ENCODE measurements around the gene NFS1.
"Not testable (repeated sequence)": the region's sequence is repeated elsewhere in the genome, so short reads cannot be mapped to it uniquely, and the experiment has no call there.

NFS1 gene

GRCh38 chr20:35699957-35700624 lies 939 bp upstream of the NFS1 start:
- peak overlapping the region; percentile 97 for H3K9ac ChIP-seq (ENCODE audit: low read length)
- H3K4me1 ChIP-seq (ENCODE audit: control insufficient read depth, insufficient read depth, low read length): peaks cover 11% of the 10 kb centered on the region
- peak overlapping the region; percentile 90 for H3K27ac ChIP-seq (ENCODE audit: low read depth, low read length)
- H3K36me3 ChIP-seq (ENCODE audit: control insufficient read depth, insufficient read depth, low read length): peaks cover 11% of the 10 kb centered on the region
- H3K4me3 ChIP-seq (ENCODE audit: low read length): peak overlapping the region; percentile 91
- H3K27me3 ChIP-seq (ENCODE audit: control insufficient read depth, insufficient read depth, low read length): no peaks in the 10 kb centered on the region

GRCh38 chr20:35698298-35699126 lies 640 bp downstream of the NFS1 start:
- peak overlapping the region; percentile 90 for H3K27ac ChIP-seq (ENCODE audit: low read depth, low read length)
- peak overlapping the region; percentile 91 for H3K4me3 ChIP-seq (ENCODE audit: low read length)
- peak overlapping the region; percentile 64 for H3K9ac ChIP-seq (ENCODE audit: low read length)
- peaks cover 6% of the 10 kb centered on the region for H3K36me3 ChIP-seq (ENCODE audit: control insufficient read depth, insufficient read depth, low read length)
- no peaks in the 10 kb centered on the region for H3K27me3 ChIP-seq (ENCODE audit: control insufficient read depth, insufficient read depth, low read length)
- peaks cover 11% of the 10 kb centered on the region for H3K4me1 ChIP-seq (ENCODE audit: control insufficient read depth, insufficient read depth, low read length)

GRCh38 chr20:35697696-35698297 lies 1.4 kb downstream of the NFS1 start:
- Histone ChIP-seq H3K4me1 (ENCODE audit: control insufficient read depth, insufficient read depth, low read length) (peaks cover 11% of the 10 kb centered on the region), H3K27ac (ENCODE audit: low read depth, low read length) (no peak overlapping the region), H3K9ac (ENCODE audit: low read length) (no peak overlapping the region), H3K36me3 (ENCODE audit: control insufficient read depth, insufficient read depth, low read length) (peaks cover 6% of the 10 kb centered on the region), H3K27me3 (ENCODE audit: control insufficient read depth, insufficient read depth, low read length) (no peaks in the 10 kb centered on the region), H3K4me3 (ENCODE audit: low read length) (peak overlapping the region; percentile 91)

GRCh38 chr20:35695978-35696377 lies 3.2 kb downstream of the NFS1 start:
- Histone ChIP-seq H3K4me1 (ENCODE audit: control insufficient read depth, insufficient read depth, low read length) (peaks cover 11% of the 10 kb centered on the region), H3K36me3 (ENCODE audit: control insufficient read depth, insufficient read depth, low read length) (no peaks in the 10 kb centered on the region), H3K4me3 (ENCODE audit: low read length) (no peak overlapping the region), H3K9ac (ENCODE audit: low read length) (no peak overlapping the region), H3K27me3 (ENCODE audit: control insufficient read depth, insufficient read depth, low read length) (no peaks in the 10 kb centered on the region), H3K27ac (ENCODE audit: low read depth, low read length) (no peak overlapping the region)

DNA sequence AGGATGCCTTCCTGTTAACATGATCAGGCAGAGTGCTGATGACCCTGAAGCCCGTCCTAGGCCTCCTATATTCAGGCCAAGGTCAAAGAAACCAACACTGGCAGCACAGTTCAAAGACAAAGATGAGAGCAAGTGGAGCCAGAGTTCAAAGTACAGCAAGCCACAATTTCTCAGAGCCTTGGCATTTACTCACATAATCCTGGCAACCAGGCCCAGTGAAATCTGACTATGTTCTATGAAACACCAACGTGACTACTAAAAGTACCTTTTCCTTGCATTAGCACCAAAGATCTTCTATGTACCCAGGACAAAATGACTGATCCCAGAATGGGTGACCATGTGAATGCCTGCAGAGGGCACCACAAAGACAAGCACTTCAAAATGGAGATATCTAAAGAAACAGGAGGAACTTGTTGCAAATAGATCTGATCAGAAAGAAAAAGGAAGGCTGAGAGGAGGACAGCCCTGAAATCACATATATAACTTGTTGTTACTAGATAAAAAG lies 3.9 kb downstream of the NFS1 start:
- peaks cover 2% of the 10 kb centered on the region for H3K36me3 ChIP-seq (ENCODE audit: control insufficient read depth, insufficient read depth, low read length)
- no peaks in the 10 kb centered on the region for H3K27me3 ChIP-seq (ENCODE audit: control insufficient read depth, insufficient read depth, low read length)
- H3K27ac ChIP-seq (ENCODE audit: low read depth, low read length): no peak overlapping the region
- H3K4me1 ChIP-seq (ENCODE audit: control insufficient read depth, insufficient read depth, low read length): peaks cover 10% of the 10 kb centered on the region
- no peak overlapping the region for H3K9ac ChIP-seq (ENCODE audit: low read length)
- H3K4me3 ChIP-seq (ENCODE audit: low read length): no peak overlapping the region

GRCh38 chr20:35690265-35690664 lies 8.9 kb downstream of the NFS1 start:
- no peak overlapping the region for H3K4me3 ChIP-seq (ENCODE audit: low read length)
- H3K36me3 ChIP-seq (ENCODE audit: control insufficient read depth, insufficient read depth, low read length): peaks cover 15% of the 10 kb centered on the region
- no peaks in the 10 kb centered on the region for H3K4me1 ChIP-seq (ENCODE audit: control insufficient read depth, insufficient read depth, low read length)
- H3K27me3 ChIP-seq (ENCODE audit: control insufficient read depth, insufficient read depth, low read length): no peaks in the 10 kb centered on the region
- H3K9ac ChIP-seq (ENCODE audit: low read length): no peak overlapping the region
- no peak overlapping the region for H3K27ac ChIP-seq (ENCODE audit: low read depth, low read length)

GRCh38 chr20:35686872-35687271 lies 12.3 kb downstream of the NFS1 start:
- peaks cover 15% of the 10 kb centered on the region for H3K36me3 ChIP-seq (ENCODE audit: control insufficient read depth, insufficient read depth, low read length)
- not testable (repeated sequence) for H3K27ac ChIP-seq (ENCODE audit: low read depth, low read length); H3K9ac ChIP-seq (ENCODE audit: low read length); H3K4me1 ChIP-seq (ENCODE audit: control insufficient read depth, insufficient read depth, low read length); H3K27me3 ChIP-seq (ENCODE audit: control insufficient read depth, insufficient read depth, low read length); H3K4me3 ChIP-seq (ENCODE audit: low read length)

- not testable (repeated sequence) for H3K27me3 ChIP-seq (ENCODE audit: control insufficient read depth, insufficient read depth, low read length); H3K27ac ChIP-seq (ENCODE audit: low read depth, low read length); H3K9ac ChIP-seq (ENCODE audit: low read length); H3K4me1 ChIP-seq (ENCODE audit: control insufficient read depth, insufficient read depth, low read length); H3K4me3 ChIP-seq (ENCODE audit: low read length)
- H3K36me3 ChIP-seq (ENCODE audit: control insufficient read depth, insufficient read depth, low read length): peaks cover 14% of the 10 kb centered on the region
These were observed 13.8 kb downstream of the NFS1 start for GRCh38 chr20:35685368-35685767.

DNA sequence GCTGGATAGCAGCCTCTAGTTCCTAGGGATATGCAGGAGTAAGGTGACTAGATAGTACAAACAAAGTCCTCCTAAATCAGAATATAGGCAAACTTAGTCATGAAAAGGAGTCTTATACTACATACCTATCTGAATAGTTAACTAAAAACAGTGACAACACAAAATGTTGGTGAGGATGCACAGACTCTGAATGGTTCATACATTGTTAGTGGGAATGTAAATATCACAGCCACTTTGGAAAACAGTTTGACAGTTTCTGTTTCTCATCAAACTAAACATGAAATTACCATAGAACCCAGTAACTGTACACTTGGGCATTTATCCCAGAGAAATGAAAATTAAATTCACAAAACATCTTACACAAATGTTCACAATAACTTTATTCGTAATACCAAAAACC lies 17.2 kb downstream of the NFS1 start:
- Histone ChIP-seq H3K27ac (ENCODE audit: low read depth, low read length) (peak overlapping the region; percentile 27), H3K36me3 (ENCODE audit: control insufficient read depth, insufficient read depth, low read length) (no peaks in the 10 kb centered on the region), H3K9ac (ENCODE audit: low read length) (no peak overlapping the region), H3K4me3 (ENCODE audit: low read length) (no peak overlapping the region), H3K4me1 (ENCODE audit: control insufficient read depth, insufficient read depth, low read length) (no peaks in the 10 kb centered on the region), H3K27me3 (ENCODE audit: control insufficient read depth, insufficient read depth, low read length) (no peaks in the 10 kb centered on the region)

DNA sequence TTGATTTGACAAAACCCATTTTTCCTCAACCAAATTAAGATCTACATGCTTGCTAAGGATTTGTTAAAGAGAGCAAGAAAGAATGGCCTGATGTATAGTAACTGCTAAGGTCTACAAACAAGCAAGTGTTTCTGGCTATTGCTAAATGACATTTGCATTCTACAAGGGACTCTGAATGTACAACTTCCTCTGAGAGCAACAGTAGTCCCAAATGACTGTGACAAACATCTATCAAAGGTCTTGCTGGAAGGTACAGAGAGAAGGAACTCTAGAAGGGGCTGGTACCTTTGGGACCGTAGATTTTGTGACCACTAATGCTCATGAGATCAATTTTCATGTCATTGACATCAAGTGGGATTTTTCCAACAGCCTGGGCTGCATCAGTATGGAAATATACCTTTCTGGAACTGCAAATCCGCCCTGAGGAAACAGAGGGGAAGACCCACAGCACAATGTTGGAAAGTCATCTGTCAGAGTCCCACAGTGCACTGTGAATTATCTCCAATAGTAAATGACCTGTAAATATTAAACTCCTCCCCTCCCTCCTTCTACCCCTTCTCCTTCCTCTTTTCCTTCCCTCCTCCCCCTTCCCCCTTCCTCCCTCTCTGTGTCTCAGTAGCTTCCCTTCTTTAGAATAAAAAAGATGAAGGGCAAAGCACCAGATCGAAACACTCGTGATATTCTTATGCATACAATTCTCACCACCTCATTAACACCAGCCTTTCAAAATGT lies 18.5 kb downstream of the NFS1 start:
- no peaks in the 10 kb centered on the region for H3K27me3 ChIP-seq (ENCODE audit: control insufficient read depth, insufficient read depth, low read length)
- no peaks in the 10 kb centered on the region for H3K4me1 ChIP-seq (ENCODE audit: control insufficient read depth, insufficient read depth, low read length)
- no peak overlapping the region for H3K4me3 ChIP-seq (ENCODE audit: low read length)
- H3K9ac ChIP-seq (ENCODE audit: low read length): no peak overlapping the region
- H3K27ac ChIP-seq (ENCODE audit: low read depth, low read length): no peak overlapping the region
- no peaks in the 10 kb centered on the region for H3K36me3 ChIP-seq (ENCODE audit: control insufficient read depth, insufficient read depth, low read length)

DNA sequence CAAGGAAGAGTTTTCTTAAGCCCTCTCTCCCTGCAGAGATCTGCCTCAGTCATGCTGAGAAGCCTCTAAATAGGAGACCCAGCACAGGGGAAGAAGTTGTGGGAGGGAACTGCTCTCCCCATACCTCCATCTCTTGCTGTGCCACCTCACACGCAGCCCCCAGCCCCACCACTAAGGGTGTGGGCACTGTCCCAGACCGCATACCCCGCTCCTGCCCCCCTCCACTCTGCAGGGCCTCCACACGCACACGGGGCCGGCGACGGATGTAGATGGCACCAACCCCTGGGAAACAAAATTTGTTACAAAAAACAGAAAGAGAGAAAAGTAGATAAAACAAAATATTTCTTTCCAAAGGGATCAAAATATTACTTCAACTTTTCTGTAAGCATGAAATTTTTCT lies 24.2 kb downstream of the NFS1 start:
- no peaks in the 10 kb centered on the region for H3K27me3 ChIP-seq (ENCODE audit: control insufficient read depth, insufficient read depth, low read length)
- peaks cover 15% of the 10 kb centered on the region for H3K36me3 ChIP-seq (ENCODE audit: control insufficient read depth, insufficient read depth, low read length)

GRCh38 chr20:35673884-35674283 lies 25.3 kb downstream of the NFS1 start:
- Histone ChIP-seq H3K27me3 (ENCODE audit: control insufficient read depth, insufficient read depth, low read length) (no peaks in the 10 kb centered on the region), H3K36me3 (ENCODE audit: control insufficient read depth, insufficient read depth, low read length) (peaks cover 15% of the 10 kb centered on the region), H3K4me1 (ENCODE audit: control insufficient read depth, insufficient read depth, low read length) (no peaks in the 10 kb centered on the region), H3K27ac (ENCODE audit: low read depth, low read length) (no peak overlapping the region), H3K9ac (ENCODE audit: low read length) (no peak overlapping the region), H3K4me3 (ENCODE audit: low read length) (no peak overlapping the region)

More for the DNA sequence above, 24.2 kb downstream of the NFS1 start:
- Histone ChIP-seq H3K27ac (ENCODE audit: low read depth, low read length) (no peak overlapping the region), H3K4me3 (ENCODE audit: low read length) (no peak overlapping the region), H3K9ac (ENCODE audit: low read length) (no peak overlapping the region), H3K4me1 (ENCODE audit: control insufficient read depth, insufficient read depth, low read length) (no peaks in the 10 kb centered on the region)

All from rectal smooth muscle tissue (tissue), 1 donor.